ENCODE results near the gene PAX5. TPM values are rescaled to one million over a fixed set of nuclear protein-coding genes. Genes with fewer than 3 reads are reported as not detected.
A peak's percentile ranks its signal among the peaks of the same experiment; 100 is the strongest.

Gene PAX5
- total RNA-seq, 1 experiment from 2014 or later, result not detected

DNA sequence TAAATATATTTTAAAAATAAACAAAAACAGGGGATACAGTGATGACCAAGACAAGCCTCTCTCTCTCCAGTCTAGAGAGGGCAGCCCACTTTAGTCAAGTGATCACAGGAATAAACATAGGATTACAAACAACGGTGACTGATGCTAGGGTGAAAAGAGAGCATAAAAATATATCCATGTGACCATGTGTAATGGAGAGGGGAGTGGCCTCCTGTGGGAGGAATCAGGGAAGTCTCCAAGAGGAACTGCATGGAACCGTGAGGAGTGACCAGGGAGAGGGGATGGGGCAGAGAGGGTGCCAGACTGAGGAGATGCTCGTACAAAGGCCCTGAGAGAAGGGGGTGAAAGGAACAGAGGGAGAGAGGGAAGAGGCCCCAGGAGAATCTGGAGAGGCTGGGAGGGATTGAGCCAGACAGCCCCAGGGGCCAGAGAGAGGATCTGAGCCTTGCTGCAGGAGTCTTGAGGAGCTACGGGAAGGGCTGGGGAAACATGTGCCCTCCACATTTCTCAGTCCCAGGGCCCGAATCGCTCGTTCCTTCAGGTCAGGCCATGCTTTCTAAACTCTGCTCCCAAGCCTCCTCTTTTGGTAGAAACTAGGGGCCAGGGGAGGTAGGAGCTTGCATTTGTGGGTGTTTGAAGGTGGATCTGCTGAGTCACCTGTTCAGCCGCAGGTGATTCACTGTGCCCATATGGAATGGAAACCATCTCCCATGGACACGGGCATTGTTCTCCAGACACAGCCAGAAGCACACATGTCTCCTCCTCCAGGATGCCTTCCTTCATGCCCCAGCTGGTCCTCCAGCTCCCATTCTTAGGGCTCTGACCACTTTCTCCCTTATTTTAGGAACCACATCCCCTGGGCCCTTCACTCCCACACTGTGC is 63.8 kb downstream of the PAX5 start:
- TSS peak; percentile 89 for BruUV-seq (replicated peaks)
- Histone ChIP-seq H3K79me2 (ENCODE audit: low read depth) (no peaks in the 10 kb centered on the region), H3K4me3 (no peak overlapping the region), H3K4me2 (peak overlapping the region; percentile 46; the same call in 1 of the 2 replicates), H2AFZ (peak overlapping the region; percentile 60; the same call in 1 of the 2 replicates), H3K9me3 (ENCODE audit: insufficient read depth, low read depth) (no peaks in the 10 kb centered on the region), H3K4me1 (replicated peaks; ENCODE audit: insufficient read depth) (peaks cover 10% of the 10 kb centered on the region), H4K20me1 (ENCODE audit: insufficient read depth) (no peaks in the 10 kb centered on the region), H3K36me3 (ENCODE audit: low read depth) (no peaks in the 10 kb centered on the region), H3F3A (ENCODE audit: insufficient read depth, low read depth) (no peaks in the 10 kb centered on the region), H3K9me2 (ENCODE audit: insufficient read depth) (no peaks in the 10 kb centered on the region), H3K27ac (0 out of 2 replicates have a peak overlapping the region, but pooled peaks have one; percentile 29), H3K27me3 (ENCODE audit: insufficient read depth, low read depth) (no peaks in the 10 kb centered on the region)
- peak in 1 of 2 experiments; percentile 39 for DNase-seq
- ChIA-PET POLR2A (ENCODE audit: unreplicated experiment) (interaction anchor here (0.5 kb wide), 1 partner anchor 945 kb away, joined by 3 read pairs; no protein-coding TSS in a partner anchor), CTCF (interaction anchor here (0.6 kb wide), 1 partner anchor 975 kb away, joined by 3 read pairs; no protein-coding TSS in a partner anchor)
- intact Hi-C loops (cut with micrococcal nuclease; ENCODE audit: unreplicated experiment), result loop anchor here (10.0 kb wide), 1 partner anchor 45 kb away; no protein-coding TSS in a partner anchor
- no peak for TF ChIP-seq EZH2 (IDR thresholded peaks at IDR 0.05; ENCODE audit: low read depth)
- TF ChIP-seq, protein P1, sequence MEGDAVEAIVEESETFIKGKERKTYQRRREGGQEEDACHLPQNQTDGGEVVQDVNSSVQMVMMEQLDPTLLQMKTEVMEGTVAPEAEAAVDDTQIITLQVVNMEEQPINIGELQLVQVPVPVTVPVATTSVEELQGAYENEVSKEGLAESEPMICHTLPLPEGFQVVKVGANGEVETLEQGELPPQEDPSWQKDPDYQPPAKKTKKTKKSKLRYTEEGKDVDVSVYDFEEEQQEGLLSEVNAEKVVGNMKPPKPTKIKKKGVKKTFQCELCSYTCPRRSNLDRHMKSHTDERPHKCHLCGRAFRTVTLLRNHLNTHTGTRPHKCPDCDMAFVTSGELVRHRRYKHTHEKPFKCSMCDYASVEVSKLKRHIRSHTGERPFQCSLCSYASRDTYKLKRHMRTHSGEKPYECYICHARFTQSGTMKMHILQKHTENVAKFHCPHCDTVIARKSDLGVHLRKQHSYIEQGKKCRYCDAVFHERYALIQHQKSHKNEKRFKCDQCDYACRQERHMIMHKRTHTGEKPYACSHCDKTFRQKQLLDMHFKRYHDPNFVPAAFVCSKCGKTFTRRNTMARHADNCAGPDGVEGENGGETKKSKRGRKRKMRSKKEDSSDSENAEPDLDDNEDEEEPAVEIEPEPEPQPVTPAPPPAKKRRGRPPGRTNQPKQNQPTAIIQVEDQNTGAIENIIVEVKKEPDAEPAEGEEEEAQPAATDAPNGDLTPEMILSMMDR (conservative IDR thresholded peaks at IDR 0.05), result no peak

DNA sequence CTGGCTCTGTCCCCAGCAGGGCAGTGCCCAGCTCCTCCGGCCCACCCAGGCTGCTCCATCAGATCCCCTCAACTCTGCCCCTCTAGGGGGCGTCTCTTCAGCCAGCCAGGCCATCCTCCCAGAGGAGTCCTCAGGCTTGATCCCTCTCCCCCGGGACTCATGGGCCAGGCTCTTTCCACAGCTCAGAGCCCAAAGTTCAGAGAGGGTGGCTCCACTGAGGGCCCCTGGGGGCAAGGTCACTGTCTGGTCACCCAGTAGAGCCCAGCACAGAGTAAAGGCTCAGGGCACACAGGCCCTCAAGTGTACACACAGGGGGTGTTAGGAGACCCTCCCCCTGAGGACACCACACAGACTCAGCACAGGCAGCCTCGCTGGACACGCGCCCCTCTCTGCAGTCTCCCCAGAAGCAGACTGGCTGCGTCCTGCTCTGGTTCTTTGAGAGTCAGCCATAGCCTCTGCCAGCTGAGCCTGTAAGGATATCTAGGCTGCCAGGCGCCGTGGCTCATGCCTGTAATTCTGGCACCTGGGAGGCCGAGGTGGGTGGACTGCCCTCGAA is 64.8 kb downstream of the PAX5 start:
- Histone ChIP-seq H4K20me1 (ENCODE audit: insufficient read depth) (no peaks in the 10 kb centered on the region), H3K27ac (no peak overlapping the region), H3K4me1 (replicated peaks; ENCODE audit: insufficient read depth) (peaks cover 10% of the 10 kb centered on the region), H3K36me3 (ENCODE audit: low read depth) (no peaks in the 10 kb centered on the region), H3K9me2 (ENCODE audit: insufficient read depth) (no peaks in the 10 kb centered on the region), H3K79me2 (ENCODE audit: low read depth) (no peaks in the 10 kb centered on the region), H3F3A (ENCODE audit: insufficient read depth, low read depth) (no peaks in the 10 kb centered on the region), H3K9me3 (ENCODE audit: insufficient read depth, low read depth) (no peaks in the 10 kb centered on the region), H3K27me3 (ENCODE audit: insufficient read depth, low read depth) (no peaks in the 10 kb centered on the region), H3K4me3 (no peak overlapping the region), H3K4me2 (no peak overlapping the region), H2AFZ (no peak overlapping the region)
- no peak for DNase-seq
- intact Hi-C loops (cut with micrococcal nuclease; ENCODE audit: unreplicated experiment), result no loop called here
- POLR2A ChIA-PET (ENCODE audit: unreplicated experiment), result no interaction called here
- TF ChIP-seq EZH2 (IDR thresholded peaks at IDR 0.05; ENCODE audit: low read depth), result no peak
- TF ChIP-seq, protein P1 (conservative IDR thresholded peaks at IDR 0.05), result no peak
- CTCF ChIA-PET, result no interaction called here
- no TSS peak for BruUV-seq (replicated peaks)

DNA sequence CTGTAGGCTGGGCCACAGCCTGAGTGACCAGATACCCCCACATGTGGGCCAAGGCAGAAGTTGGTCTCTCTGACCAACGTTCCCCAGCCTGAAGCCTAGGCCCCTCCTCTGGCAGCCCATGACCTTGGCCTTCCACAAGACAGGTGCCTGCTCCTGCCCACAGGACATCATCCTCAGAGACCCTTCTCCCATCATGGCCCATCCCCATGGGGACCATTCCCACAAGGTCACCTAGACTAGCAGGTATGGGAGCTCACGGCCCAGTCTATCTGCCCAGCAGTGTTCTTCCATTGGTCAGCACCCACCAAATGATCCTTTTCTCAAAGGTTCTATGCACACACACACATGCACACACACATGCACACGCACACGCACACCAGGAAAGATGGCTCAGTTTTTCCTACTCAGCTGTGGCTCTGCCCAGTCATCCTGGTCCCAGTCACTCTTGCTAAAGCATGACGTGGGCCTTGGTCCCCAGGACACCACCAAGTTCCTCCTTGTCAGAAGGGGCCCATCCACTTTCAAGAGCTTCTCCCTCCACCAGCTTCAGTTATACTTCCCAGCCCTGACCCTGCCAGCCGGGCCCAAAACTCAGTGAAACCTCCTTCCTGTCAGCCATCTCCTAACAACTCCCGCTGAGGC is 65.4 kb downstream of the PAX5 start:
- TF ChIP-seq EZH2 (IDR thresholded peaks at IDR 0.05; ENCODE audit: low read depth), result no peak
- TF ChIP-seq, protein P1 (conservative IDR thresholded peaks at IDR 0.05), result no peak
- H3K27me3 ChIP-seq (ENCODE audit: insufficient read depth, low read depth), result no peaks in the 10 kb centered on the region
- H3K27ac ChIP-seq, result no peak overlapping the region
- BruUV-seq (replicated peaks), result no TSS peak
- no peaks in the 10 kb centered on the region for H3F3A ChIP-seq (ENCODE audit: insufficient read depth, low read depth)
- DNase-seq, result no peak
- no peaks in the 10 kb centered on the region for H3K36me3 ChIP-seq (ENCODE audit: low read depth)
- H2AFZ ChIP-seq, result no peak overlapping the region
- no peaks in the 10 kb centered on the region for H3K79me2 ChIP-seq (ENCODE audit: low read depth)
- no peak overlapping the region for H3K4me2 ChIP-seq
- CTCF ChIA-PET, result no interaction called here
- H3K9me2 ChIP-seq (ENCODE audit: insufficient read depth), result no peaks in the 10 kb centered on the region
- H3K4me3 ChIP-seq, result no peak overlapping the region
- peaks cover 10% of the 10 kb centered on the region for H3K4me1 ChIP-seq (replicated peaks; ENCODE audit: insufficient read depth)
- intact Hi-C loops (cut with micrococcal nuclease; ENCODE audit: unreplicated experiment), result no loop called here
- H4K20me1 ChIP-seq (ENCODE audit: insufficient read depth), result no peaks in the 10 kb centered on the region
- POLR2A ChIA-PET (ENCODE audit: unreplicated experiment), result no interaction called here
- H3K9me3 ChIP-seq (ENCODE audit: insufficient read depth, low read depth), result no peaks in the 10 kb centered on the region
